ENCODE measurements around the gene PTPRD. TPM values are rescaled to one million over a fixed set of nuclear protein-coding genes. Genes with fewer than 3 reads are reported as not detected.

PTPRD gene
- total RNA-seq, 1 donor from 2014 or later, result 136 TPM

- Mint-ChIP-seq H3K27me3 (ENCODE audit: insufficient read depth, low read depth) (no peaks in the 10 kb centered on the region), H3K36me3 (peaks cover 5% of the 10 kb centered on the region), H3K9me3 (peaks cover 4% of the 10 kb centered on the region), H3K4me1 (peaks cover 28% of the 10 kb centered on the region), H3K4me3 (no peak overlapping the region), H3K27ac (no peak overlapping the region)
- H3F3A ChIP-seq (ENCODE audit: low read depth), result peaks cover 12% of the 10 kb centered on the region
- no peak overlapping the region for H3K4me2 ChIP-seq
- no peak overlapping the region for H3K27ac ChIP-seq
- H3K4me1 ChIP-seq, result peaks cover 17% of the 10 kb centered on the region
- DNase-seq (ENCODE audit: low spot score), result no peak
- TF ChIP-seq EZH2phosphoT487 (IDR thresholded peaks at IDR 0.05) (no peak), EZH2 (IDR thresholded peaks at IDR 0.05) (no peak), CTCF (IDR thresholded peaks at IDR 0.05) (no peak)
- no peak overlapping the region for H3K4me3 ChIP-seq
- H2AFZ ChIP-seq (replicated peaks), result no peak overlapping the region
- no peaks in the 10 kb centered on the region for H3K27me3 ChIP-seq
- H3K36me3 ChIP-seq, result no peaks in the 10 kb centered on the region
- peaks cover 12% of the 10 kb centered on the region for H4K20me1 ChIP-seq (ENCODE audit: low read depth)
- H3K9me3 ChIP-seq (ENCODE audit: low read depth), result no peaks in the 10 kb centered on the region
- H3K9ac ChIP-seq, result no peak overlapping the region
- H3K79me2 ChIP-seq (ENCODE audit: low read depth), result peaks cover 10% of the 10 kb centered on the region
These were observed 1957.7 kb downstream of the PTPRD start for GRCh38 chr9:8655071-8655470.

- DNase-seq (ENCODE audit: low spot score), result no peak
- peaks cover 5% of the 10 kb centered on the region for H3K36me3 Mint-ChIP-seq
- no peaks in the 10 kb centered on the region for H3K9me3 ChIP-seq (ENCODE audit: low read depth)
- H4K20me1 ChIP-seq (ENCODE audit: low read depth), result peaks cover 12% of the 10 kb centered on the region
- no peak overlapping the region for H3K4me3 Mint-ChIP-seq
- peaks cover 4% of the 10 kb centered on the region for H3K9me3 Mint-ChIP-seq
- peaks cover 28% of the 10 kb centered on the region for H3K4me1 Mint-ChIP-seq
- no peak overlapping the region for H3K9ac ChIP-seq
- H3K36me3 ChIP-seq, result no peaks in the 10 kb centered on the region
- H3K4me1 ChIP-seq, result peaks cover 17% of the 10 kb centered on the region
- no peaks in the 10 kb centered on the region for H3K27me3 Mint-ChIP-seq (ENCODE audit: insufficient read depth, low read depth)
- no peak overlapping the region for H3K4me2 ChIP-seq
- no peak overlapping the region for H3K4me3 ChIP-seq
- no peak overlapping the region for H3K27ac ChIP-seq
- no peak overlapping the region for H3K27ac Mint-ChIP-seq
- H2AFZ ChIP-seq (replicated peaks), result no peak overlapping the region
- TF ChIP-seq EZH2phosphoT487 (IDR thresholded peaks at IDR 0.05), result no peak
- TF ChIP-seq EZH2 (IDR thresholded peaks at IDR 0.05), result no peak
- TF ChIP-seq CTCF (IDR thresholded peaks at IDR 0.05), result no peak
- H3F3A ChIP-seq (ENCODE audit: low read depth), result peaks cover 12% of the 10 kb centered on the region
- peaks cover 10% of the 10 kb centered on the region for H3K79me2 ChIP-seq (ENCODE audit: low read depth)
- H3K27me3 ChIP-seq, result no peaks in the 10 kb centered on the region
These were observed 1958.9 kb downstream of the PTPRD start for GRCh38 chr9:8653855-8654254.

GRCh38 chr9:8653111-8653510 is 1959.7 kb downstream of the PTPRD start:
- Histone ChIP-seq H3K9me3 (ENCODE audit: low read depth) (no peaks in the 10 kb centered on the region), H3K27me3 (no peaks in the 10 kb centered on the region), H3K27ac (peak overlapping the region; percentile 16), H3K36me3 (no peaks in the 10 kb centered on the region), H3K4me2 (peak overlapping the region; percentile 33), H3K79me2 (ENCODE audit: low read depth) (peaks cover 10% of the 10 kb centered on the region), H2AFZ (replicated peaks) (no peak overlapping the region), H4K20me1 (ENCODE audit: low read depth) (peaks cover 12% of the 10 kb centered on the region), H3F3A (ENCODE audit: low read depth) (peaks cover 12% of the 10 kb centered on the region), H3K9ac (no peak overlapping the region), H3K4me1 (peaks cover 17% of the 10 kb centered on the region), H3K4me3 (no peak overlapping the region)
- Mint-ChIP-seq H3K4me3 (no peak overlapping the region), H3K9me3 (peaks cover 4% of the 10 kb centered on the region), H3K4me1 (peaks cover 28% of the 10 kb centered on the region), H3K36me3 (peaks cover 4% of the 10 kb centered on the region), H3K27me3 (ENCODE audit: insufficient read depth, low read depth) (no peaks in the 10 kb centered on the region), H3K27ac (peak overlapping the region; percentile 64)
- TF ChIP-seq EZH2 (IDR thresholded peaks at IDR 0.05), result no peak
- TF ChIP-seq EZH2phosphoT487 (IDR thresholded peaks at IDR 0.05), result no peak
- no peak for TF ChIP-seq CTCF (IDR thresholded peaks at IDR 0.05)
- no peak for DNase-seq (ENCODE audit: low spot score)

Measured in neural progenitor cell (in vitro differentiated cells).